Fibroblast of lung (primary cell): ENCODE data around the gene RADIL.

Source experiments
- CTCF ChIP-seq, 2 donors: IDR thresholded peaks in 1 of 2; conservative IDR thresholded peaks in 1 of 2; 1 replicate in 1 of 2; 2 replicates in 1 of 2; pipeline ENCODE4 v1.5.1; 2011 to 2012; ENCODE audit warnings: low read length in 2 of 2, control low read depth in 1 of 2, inconsistent platforms in 1 of 2, low read depth in 1 of 2, mild to moderate bottlenecking in 1 of 2
- EZH2 ChIP-seq: IDR thresholded peaks from 2 replicates; pipeline ENCODE4 v1.5.1; 2012; ENCODE audit warnings: low read length, control low read depth, mild to moderate bottlenecking; ENCODE audit errors: missing control alignments

- TF ChIP-seq CTCF (conservative IDR thresholded peaks at IDR 0.05 in 1 of 2, IDR thresholded peaks at IDR 0.05 in 1 of 2; ENCODE audit: low read depth in 1 of 2, low read length in 2 of 2) (no peak), EZH2 (no peak)
These were observed 12.3 kb downstream of the RADIL start for GRCh38 chr7:4871056-4871680.
